C4-2B (cell line): ENCODE data around the gene NUP98.

Source experiments
- ZFX ChIP-seq: fragments of 450-650 bp; IDR thresholded peaks from 2 replicates; pipeline ENCODE4 v1.6.1; 2017
- TF ChIP-seq, protein P1 (sequence below): fragments of 450-650 bp; conservative IDR thresholded peaks from 2 replicates; pipeline ENCODE4 v1.5.1; 2017; ENCODE audit warnings: mild to moderate bottlenecking

DNA sequence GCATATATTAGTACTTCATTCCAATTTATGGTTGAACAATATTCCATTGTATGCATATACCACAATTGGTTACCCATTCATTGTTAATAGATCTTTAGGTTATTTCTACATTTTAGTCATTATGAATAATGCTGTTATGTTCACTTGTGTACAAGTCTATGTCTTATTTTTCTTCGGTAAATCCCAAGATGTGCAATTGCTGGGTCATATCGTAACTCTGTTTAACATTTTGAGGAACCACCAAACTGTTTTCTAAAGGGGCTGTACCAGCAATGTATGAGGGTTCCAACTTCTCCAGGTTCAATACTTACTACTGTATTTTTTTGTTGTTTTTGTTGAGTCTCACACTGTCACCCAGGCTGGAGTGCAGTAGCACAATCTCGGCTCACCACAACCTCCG, 33.1 kb downstream of the NUP98 start:
- TF ChIP-seq, protein P1, sequence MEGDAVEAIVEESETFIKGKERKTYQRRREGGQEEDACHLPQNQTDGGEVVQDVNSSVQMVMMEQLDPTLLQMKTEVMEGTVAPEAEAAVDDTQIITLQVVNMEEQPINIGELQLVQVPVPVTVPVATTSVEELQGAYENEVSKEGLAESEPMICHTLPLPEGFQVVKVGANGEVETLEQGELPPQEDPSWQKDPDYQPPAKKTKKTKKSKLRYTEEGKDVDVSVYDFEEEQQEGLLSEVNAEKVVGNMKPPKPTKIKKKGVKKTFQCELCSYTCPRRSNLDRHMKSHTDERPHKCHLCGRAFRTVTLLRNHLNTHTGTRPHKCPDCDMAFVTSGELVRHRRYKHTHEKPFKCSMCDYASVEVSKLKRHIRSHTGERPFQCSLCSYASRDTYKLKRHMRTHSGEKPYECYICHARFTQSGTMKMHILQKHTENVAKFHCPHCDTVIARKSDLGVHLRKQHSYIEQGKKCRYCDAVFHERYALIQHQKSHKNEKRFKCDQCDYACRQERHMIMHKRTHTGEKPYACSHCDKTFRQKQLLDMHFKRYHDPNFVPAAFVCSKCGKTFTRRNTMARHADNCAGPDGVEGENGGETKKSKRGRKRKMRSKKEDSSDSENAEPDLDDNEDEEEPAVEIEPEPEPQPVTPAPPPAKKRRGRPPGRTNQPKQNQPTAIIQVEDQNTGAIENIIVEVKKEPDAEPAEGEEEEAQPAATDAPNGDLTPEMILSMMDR = no peak
- TF ChIP-seq ZFX = no peak
